ENCODE data around the gene COA8. TPM values are rescaled to one million over a fixed set of nuclear protein-coding genes. Genes with fewer than 3 reads are reported as not detected.

COA8 gene
- polyA plus RNA-seq, 1 of the 3 experiments (the other 2 are of a cell fraction) = 25.2 TPM

DNA sequence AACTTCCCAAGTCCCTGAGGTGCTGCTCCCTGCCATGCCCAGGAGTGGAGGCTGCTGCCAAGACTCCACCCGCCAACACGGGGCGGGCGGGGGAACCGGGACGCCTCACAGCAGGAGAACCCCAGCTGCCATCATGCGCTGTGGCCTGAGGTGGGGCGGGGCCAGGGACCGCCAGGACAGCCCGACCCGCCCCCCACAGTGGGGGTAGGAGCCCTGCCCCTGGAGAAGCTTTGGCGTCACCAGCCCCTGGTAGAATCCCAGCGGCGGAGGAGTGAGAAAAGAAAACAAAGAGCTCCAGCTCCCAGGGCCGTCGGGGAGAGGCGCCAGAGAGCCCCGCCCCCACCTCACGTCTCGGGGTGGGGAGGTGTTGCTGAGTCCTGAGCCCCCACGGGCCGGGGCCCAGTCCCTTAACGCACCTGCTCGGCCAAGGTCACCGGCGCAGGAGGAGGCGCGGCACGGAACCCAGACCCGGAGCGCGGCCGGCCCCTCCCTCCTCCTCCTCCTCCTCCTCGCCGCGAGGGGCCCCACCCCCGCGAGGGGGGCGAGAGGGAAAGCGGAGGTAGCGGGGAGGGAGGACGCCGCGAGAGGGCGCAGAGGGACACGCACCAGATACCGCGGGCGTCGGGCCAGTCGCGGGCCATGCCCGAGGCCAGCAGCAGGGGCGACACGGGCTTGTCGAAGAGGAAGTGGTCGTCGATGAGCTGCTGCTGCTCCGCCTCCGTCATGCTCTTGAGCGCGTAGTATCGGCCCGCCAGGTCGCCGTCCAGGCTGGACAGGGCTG is 41.9 kb upstream of the COA8 start (continued):
- TF ChIP-seq RFX5 (IDR thresholded peaks at IDR 0.05; ENCODE audit: low read length) = no peak
- TF ChIP-seq FOXJ3 (CRISPR knock-in tag; IDR thresholded peaks at IDR 0.05) = no peak
- TF ChIP-seq EZH2phosphoT487 (IDR thresholded peaks at IDR 0.05; ENCODE audit: borderline replicate concordance, low read depth) = no peak
- peak; percentile 44 for TF ChIP-seq MXI1 (IDR thresholded peaks at IDR 0.05; ENCODE audit: low read depth, low read length)
- TF ChIP-seq GATA2 (CRISPR knock-in tag; IDR thresholded peaks at IDR 0.05) = no peak
- TF ChIP-seq NFIC (IDR thresholded peaks at IDR 0.05; ENCODE audit: borderline replicate concordance) = 0 out of 2 replicates have a peak, but pooled peaks have one; percentile 12
- peak; percentile 25; the same call in 1 of the 2 replicates for TF ChIP-seq SMC3 (IDR thresholded peaks at IDR 0.05; ENCODE audit: low read depth, low read length)
- TF ChIP-seq, protein P1, sequence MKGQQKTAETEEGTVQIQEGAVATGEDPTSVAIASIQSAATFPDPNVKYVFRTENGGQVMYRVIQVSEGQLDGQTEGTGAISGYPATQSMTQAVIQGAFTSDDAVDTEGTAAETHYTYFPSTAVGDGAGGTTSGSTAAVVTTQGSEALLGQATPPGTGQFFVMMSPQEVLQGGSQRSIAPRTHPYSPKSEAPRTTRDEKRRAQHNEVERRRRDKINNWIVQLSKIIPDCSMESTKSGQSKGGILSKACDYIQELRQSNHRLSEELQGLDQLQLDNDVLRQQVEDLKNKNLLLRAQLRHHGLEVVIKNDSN (IDR thresholded peaks at IDR 0.05; ENCODE audit: borderline replicate concordance, low read depth) = no peak
- TF ChIP-seq FOSL2 (IDR thresholded peaks at IDR 0.05; ENCODE audit: borderline replicate concordance, low read depth) = no peak
- TF ChIP-seq YY1 (IDR thresholded peaks at IDR 0.05; ENCODE audit: low read depth) = no peak
- no peak for TF ChIP-seq GABPA (IDR thresholded peaks at IDR 0.05; ENCODE audit: low read depth)
- TF ChIP-seq NRF1 (IDR thresholded peaks at IDR 0.05; ENCODE audit: low read depth, low read length) = no peak

DNA sequence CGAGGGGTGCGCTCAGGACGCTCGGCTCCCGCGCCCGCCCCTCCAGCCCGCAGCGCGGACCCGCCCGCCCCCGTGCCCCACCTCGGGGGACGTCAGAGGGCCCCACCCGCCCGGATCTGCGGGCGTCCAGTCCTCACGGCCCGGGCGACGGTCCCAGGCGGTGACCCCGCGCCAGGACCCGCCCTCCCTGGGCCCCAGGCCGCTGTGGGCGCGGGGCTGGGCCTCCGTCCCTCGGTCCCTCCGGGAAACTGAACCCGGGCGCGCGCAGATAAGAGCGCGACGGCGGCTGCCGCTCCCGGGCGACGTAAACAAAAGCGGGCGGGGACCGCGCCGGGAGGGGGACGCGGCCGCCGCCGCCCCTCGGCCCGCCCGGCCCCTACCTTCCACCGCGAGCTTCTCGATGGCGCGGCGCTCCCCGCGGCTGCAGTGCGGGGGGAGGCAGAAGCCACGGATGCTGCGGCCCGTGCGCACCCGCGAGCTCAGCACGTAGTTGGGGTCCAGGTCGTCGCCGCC is 41.3 kb upstream of the COA8 start:
- Histone ChIP-seq H3K4me1 (ENCODE audit: control insufficient read depth in 1 of 2, insufficient read depth in 2 of 2, low read depth in 1 of 2, low read length in 1 of 2) (peaks cover 0 to 20% of the 10 kb centered on the region in 2 experiments; a peak in 1 of 4 replicates), H3K4me2 (peak overlapping the region; percentile 83; the same call in 1 of the 2 replicates), H2AFZ (ENCODE audit: low read depth) (no peak overlapping the region), H3K27me3 (ENCODE audit: insufficient read depth) (peaks cover 16% of the 10 kb centered on the region), H3K9ac (no peak overlapping the region), H3K36me3 (replicated peaks in 1 of 2; ENCODE audit: control insufficient read depth in 1 of 2, insufficient read depth in 2 of 2, low read length in 1 of 2) (peaks cover 0 to 4% of the 10 kb centered on the region in 2 experiments), H3K79me2 (ENCODE audit: insufficient read depth) (no peaks in the 10 kb centered on the region), H3K9me2 (no peaks in the 10 kb centered on the region), H3K27ac (ENCODE audit: low read depth in 2 of 2, low read length in 1 of 2) (peak overlapping the region in 1 of 2 experiments; percentile 74; a peak in 2 of 4 replicates), H3F3A (replicated peaks; ENCODE audit: insufficient read depth) (peaks cover 5% of the 10 kb centered on the region), H3K9me3 (no peaks in the 10 kb centered on the region), H4K20me1 (ENCODE audit: insufficient read depth) (no peaks in the 10 kb centered on the region), H3K4me3 (ENCODE audit: low read depth in 2 of 2, low read length in 1 of 2) (peak overlapping the region; percentile 35 to 57; a peak in 3 of 4 replicates)
- POLR2A ChIA-PET = interaction anchor here (0.6 to 3.5 kb wide), 6 partner anchors 17 to 1524 kb away, joined by 3 to 19 read pairs (median 4); partner anchors contain the start of genes BAG5 and EIF5
- TF ChIP-seq, protein P2, sequence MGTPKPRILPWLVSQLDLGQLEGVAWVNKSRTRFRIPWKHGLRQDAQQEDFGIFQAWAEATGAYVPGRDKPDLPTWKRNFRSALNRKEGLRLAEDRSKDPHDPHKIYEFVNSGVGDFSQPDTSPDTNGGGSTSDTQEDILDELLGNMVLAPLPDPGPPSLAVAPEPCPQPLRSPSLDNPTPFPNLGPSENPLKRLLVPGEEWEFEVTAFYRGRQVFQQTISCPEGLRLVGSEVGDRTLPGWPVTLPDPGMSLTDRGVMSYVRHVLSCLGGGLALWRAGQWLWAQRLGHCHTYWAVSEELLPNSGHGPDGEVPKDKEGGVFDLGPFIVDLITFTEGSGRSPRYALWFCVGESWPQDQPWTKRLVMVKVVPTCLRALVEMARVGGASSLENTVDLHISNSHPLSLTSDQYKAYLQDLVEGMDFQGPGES (IDR thresholded peaks at IDR 0.05; ENCODE audit: low read depth, low read length) = no peak
- TF ChIP-seq RFX5 (IDR thresholded peaks at IDR 0.05; ENCODE audit: low read length) (no peak), GATA2 (CRISPR knock-in tag; IDR thresholded peaks at IDR 0.05) (no peak), MAX (IDR thresholded peaks at IDR 0.05; ENCODE audit: low read depth) (no peak), FOXM1 (IDR thresholded peaks at IDR 0.05; ENCODE audit: low read depth) (no peak)
- CTCF ChIA-PET = interaction anchor here (1.4 to 9.6 kb wide), 9 partner anchors 10 to 190 kb away, joined by 3 to 194 read pairs (median 7); no protein-coding TSS in a partner anchor
- 3% methylated on average over 6 of the region's 77 CpGs for WGBS (ENCODE audit: low lambda C conversion rate)
- DNase-seq = peak; percentile 78
